Activated CD4-positive, alpha-beta T cell treated with anti-CD3 and anti-CD28 coated beads for 1 hour (primary cell): ENCODE data around the gene SUSD2.
"Not testable (repeated sequence)": the region's sequence is repeated elsewhere in the genome, so short reads cannot be mapped to it uniquely, and the experiment has no call there.

ENCODE experiments used
- DNase-seq: peaks from one replicate; pipeline ENCODE4 v3.0.0-alpha.2; 2020

The SUSD2 gene

GRCh38 chr22:24189249-24190158 is 8.2 kb downstream of the SUSD2 start:
- no peak for DNase-seq

GRCh38 chr22:24190159-24190540 is 8.9 kb downstream of the SUSD2 start:
- DNase-seq, result no peak

GRCh38 chr22:24190596-24191208 is 9.4 kb downstream of the SUSD2 start:
- DNase-seq, result no peak

- no peak for DNase-seq
These were observed 10.1 kb downstream of the SUSD2 start for GRCh38 chr22:24191381-24191841.

- DNase-seq, result no peak
These were observed 10.6 kb downstream of the SUSD2 start for GRCh38 chr22:24191893-24192292.

GRCh38 chr22:24198682-24199052 is 17.4 kb downstream of the SUSD2 start:
- DNase-seq, result no peak

- no peak for DNase-seq
These were observed 19.4 kb downstream of the SUSD2 start for GRCh38 chr22:24200619-24201212.

- no peak for DNase-seq
These were observed 20.7 kb downstream of the SUSD2 start for GRCh38 chr22:24201681-24202614.

- not testable (repeated sequence) for DNase-seq
These were observed 22.6 kb downstream of the SUSD2 start for GRCh38 chr22:24203856-24204255.

GRCh38 chr22:24205438-24206195 is 24.3 kb downstream of the SUSD2 start:
- no peak for DNase-seq

GRCh38 chr22:24206460-24207263 is 25.4 kb downstream of the SUSD2 start:
- not testable (repeated sequence) for DNase-seq

GRCh38 chr22:24207264-24208011 is 26.2 kb downstream of the SUSD2 start:
- DNase-seq, result no peak

- no peak for DNase-seq
These were observed 26.9 kb downstream of the SUSD2 start for GRCh38 chr22:24208012-24208749.

GRCh38 chr22:24209016-24209415 is 27.7 kb downstream of the SUSD2 start:
- DNase-seq, result no peak

- DNase-seq, result no peak
These were observed 28.4 kb downstream of the SUSD2 start for GRCh38 chr22:24209687-24210086.

GRCh38 chr22:24210409-24210808 is 29.1 kb downstream of the SUSD2 start:
- DNase-seq, result not testable (repeated sequence)

- not testable (repeated sequence) for DNase-seq
These were observed 30.4 kb downstream of the SUSD2 start for GRCh38 chr22:24211716-24212115.

- DNase-seq, result not testable (repeated sequence)
These were observed 31.8 kb downstream of the SUSD2 start for GRCh38 chr22:24213111-24213510.
